Stimulated activated CD8-positive, alpha-beta memory T cell treated with anti-CD3 and anti-CD28 coated beads, Interleukin-2, amount 100 ng/mL, for 48 hours (primary cell): ENCODE results near the gene GYPC.
"Not testable (repeated sequence)": the region's sequence is repeated elsewhere in the genome, so short reads cannot be mapped to it uniquely, and the experiment has no call there.

Experiments
- DNase-seq, 2 donors: peaks; one replicate each; pipeline ENCODE4 v3.0.0-alpha.2; 2020; ENCODE audit warnings: low read depth in 2 of 2

The GYPC gene

DNA sequence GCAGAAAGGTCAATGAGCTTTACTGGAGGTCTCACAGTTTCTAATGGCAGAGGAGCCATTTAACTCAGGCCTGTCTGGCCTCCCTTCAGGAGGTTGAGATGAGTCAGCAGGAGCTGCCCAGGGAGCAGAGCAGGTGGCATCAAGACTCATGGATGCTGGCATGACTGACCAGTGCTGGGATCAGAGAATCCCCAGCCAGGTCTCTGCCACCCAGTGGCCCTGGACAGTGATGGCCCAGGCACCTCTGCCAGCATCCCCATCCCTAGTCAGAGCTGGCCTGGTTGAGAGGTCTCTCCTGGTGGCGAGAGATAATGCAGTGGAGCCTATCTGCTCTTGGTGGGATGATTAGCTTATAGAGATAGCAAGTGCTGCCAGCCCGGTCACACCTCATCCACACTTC, 43.1 kb downstream of the GYPC start:
- DNase-seq, result no peak

DNA sequence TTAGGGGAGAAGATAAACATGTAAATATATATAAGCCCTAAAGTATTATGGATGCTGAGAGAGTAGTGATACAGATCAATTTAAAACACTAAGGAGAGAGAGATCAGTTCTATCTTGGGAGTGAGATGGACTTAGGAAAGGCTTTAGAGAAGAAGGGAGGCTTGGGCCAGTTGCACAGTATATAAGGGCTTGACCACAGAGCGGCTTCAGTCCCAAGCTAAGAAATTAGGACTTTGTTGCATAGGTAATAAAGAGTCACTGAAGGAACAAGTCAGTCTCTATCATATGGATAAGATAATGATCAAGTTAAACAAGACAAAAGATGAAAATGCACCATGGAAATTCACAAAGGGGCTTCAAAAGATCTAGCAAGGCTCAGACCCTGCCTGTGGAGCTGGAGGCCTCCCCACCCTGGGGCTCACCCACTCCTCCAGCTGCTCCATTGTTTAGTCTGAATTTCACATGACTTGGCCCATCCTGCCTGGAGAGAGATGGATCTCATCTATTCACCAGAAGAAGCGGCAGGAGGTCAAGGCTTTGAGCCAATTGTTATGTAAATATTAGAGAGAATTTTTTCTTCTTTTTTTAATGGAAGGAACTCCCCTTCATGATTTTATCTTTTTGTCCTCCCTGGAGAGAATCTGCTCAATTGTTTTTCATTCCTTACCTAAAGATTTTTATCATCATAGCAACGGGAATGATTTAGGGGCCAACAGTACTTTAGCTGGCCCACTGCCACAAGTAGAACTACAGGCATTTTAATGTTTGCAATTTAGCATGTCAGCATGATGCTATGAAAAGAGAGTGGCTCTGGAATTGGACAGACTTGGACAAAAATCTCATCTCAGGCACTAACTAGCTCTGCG, 44.0 kb downstream of the GYPC start:
- DNase-seq, result no peak

DNA sequence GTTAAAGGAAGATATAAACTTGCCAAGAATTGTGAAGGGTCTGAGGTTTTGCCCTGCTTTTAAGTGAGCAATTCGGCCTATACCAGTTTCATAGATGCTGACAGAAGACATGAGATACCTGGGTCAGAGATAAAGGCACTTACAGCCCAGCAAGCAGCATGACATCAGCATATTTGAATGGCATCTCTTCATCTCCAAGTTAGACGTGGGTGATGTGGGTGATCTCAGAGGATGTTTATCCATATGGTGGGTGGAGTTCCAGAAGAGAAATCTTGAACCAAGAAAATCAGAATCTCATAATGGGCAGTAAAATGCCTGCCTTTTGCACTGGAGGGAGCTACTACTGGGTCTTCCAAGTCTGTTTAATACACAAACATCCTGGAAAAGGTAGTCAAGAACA, 44.7 kb downstream of the GYPC start:
- DNase-seq, result no peak

DNA sequence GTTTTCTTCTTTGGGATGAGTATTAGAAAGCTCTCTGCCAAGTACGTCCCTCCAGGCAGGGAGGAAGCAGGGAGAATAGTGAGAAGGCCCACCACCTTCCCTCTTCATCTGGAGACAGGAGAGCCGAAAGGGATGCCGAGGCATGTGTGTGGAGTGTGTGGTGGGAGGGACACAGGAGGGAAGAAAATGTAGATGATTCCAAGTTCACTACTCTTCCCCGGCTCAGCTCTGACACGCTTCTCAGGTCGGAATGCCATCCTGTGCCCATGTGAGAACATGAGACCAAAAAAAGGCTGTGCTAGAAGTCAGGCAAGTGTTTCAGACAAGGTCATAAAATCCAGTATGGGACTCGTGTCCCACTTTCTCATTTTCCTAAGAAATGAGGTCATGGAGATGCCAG, 47.4 kb downstream of the GYPC start:
- DNase-seq, result no peak

DNA sequence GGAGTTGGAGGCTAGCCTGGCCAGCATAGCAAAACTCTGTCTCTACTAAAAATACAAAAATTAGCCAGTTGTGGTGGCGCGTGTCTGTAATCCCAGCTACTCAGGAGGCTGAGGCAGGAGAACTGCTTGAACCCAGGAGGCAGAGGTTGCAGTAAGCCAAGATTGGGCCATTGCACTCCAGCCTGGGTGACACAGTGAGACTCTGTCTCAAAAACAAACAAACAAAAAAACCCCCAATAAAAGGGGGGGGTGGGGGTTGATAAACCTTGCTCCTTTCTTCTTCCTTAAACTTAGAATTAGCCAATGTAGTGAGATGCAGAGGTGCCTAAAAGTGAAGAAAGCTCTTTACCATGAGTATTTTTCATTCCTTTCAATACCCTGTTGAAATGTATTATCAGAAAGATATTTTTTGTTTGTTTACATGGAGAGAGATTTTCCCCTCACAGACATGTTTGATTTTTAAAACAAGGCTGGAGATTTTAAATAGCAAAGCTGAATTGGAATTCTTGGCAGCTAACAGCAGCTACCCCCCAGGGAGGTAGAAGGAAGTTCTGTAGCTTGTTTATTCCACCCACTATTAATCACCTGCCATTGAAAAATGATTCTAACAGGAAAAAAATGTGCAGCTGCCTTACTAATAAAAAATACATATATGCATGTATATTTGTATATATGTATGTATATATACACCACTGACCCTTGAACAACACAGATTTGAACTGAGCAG, 48.6 kb downstream of the GYPC start:
- no peak for DNase-seq

DNA sequence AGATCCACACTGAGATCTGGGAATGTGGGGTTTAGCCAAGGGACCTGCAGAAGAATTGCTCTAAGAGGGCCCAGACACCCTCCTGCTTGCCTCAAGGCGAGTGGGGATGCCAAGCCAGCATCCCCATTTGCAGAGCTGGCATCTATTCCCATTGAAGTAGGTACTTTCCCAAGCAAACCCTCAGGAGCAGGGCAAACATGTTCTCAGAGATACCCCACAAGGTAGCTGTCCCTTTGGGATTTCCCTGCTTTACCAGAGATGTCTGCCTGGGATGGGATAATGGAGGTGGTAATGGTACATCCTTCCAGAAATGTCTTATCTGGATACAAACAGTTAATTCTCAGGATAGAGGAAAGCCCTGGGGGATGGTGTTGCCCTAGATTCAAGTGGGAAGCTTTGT, 51.2 kb downstream of the GYPC start:
- no peak for DNase-seq

DNA sequence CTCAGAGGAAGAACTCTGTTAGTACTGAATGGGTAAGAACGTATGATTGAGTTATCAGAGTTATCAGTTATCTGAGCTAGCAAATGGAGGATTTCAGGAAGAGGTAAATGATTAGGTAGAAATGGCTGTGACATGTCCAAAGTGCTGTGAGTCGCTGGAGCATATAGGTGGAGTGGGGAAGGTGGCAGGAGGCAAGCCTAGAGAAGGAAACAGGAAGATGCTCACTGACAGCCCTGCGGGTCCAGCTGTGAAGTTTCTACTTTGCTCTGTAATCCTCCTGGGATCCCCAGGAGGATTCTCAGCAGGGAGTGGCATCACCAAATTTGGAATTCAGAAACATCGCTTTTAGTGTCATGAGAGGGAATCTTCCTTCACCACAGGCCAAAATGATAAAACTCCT, 52.0 kb downstream of the GYPC start:
- DNase-seq, result no peak

DNA sequence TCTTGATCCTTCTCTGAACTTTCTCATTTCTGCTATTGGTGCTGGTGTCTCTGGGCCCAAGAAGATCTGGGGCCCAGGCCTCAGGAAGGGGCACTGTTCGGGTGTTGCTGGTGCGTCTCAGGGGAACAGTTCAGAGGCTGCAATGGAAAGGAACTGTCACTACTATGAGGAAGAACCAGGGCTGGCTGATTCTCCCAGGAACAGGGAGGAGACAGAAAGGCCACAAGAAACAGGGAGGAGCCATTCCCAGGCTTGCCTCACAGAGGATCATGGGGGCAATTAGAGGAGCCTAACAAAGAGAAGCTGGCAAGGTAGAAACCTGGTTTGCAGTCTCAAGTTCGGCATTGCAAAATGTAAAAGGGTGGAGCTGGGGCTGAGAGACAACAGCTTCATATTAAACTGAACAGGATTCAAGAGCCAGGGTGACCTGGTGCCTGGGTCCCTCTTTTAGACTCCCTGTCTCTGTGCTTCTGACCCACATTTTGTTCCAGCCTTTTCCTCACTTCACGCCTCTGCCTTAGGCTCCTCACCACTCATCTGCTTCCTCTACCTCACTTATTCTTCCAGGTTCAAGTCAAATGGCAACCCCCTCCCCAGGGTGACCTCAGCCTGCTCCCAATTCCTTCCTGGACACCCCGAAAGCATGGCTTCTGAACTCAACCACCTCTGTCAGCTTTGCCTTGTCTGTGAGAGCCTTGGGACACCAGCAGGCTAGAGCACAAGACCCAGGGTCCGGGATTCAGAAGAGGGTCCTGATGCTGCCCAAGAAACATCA, 58.4 kb downstream of the GYPC start:
- no peak for DNase-seq

DNA sequence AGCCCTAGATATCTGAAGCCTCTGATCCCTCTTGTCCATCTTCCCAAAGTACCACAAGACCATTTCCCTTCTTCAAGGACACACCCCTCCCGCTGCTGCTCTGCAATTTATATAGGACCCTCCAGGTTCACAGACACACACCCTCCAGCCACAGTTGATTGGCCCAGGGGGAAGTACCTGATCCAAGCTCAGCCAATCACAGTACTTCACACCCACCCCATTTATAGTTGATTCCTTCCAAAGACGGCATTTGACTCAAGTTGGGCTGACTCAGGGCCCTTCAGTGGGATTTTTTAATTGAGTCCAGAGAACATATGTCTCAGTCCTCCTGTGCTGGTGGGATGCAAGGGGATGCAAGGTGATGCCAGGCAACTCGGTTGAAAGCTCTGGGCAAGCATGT, 59.2 kb downstream of the GYPC start:
- no peak for DNase-seq

DNA sequence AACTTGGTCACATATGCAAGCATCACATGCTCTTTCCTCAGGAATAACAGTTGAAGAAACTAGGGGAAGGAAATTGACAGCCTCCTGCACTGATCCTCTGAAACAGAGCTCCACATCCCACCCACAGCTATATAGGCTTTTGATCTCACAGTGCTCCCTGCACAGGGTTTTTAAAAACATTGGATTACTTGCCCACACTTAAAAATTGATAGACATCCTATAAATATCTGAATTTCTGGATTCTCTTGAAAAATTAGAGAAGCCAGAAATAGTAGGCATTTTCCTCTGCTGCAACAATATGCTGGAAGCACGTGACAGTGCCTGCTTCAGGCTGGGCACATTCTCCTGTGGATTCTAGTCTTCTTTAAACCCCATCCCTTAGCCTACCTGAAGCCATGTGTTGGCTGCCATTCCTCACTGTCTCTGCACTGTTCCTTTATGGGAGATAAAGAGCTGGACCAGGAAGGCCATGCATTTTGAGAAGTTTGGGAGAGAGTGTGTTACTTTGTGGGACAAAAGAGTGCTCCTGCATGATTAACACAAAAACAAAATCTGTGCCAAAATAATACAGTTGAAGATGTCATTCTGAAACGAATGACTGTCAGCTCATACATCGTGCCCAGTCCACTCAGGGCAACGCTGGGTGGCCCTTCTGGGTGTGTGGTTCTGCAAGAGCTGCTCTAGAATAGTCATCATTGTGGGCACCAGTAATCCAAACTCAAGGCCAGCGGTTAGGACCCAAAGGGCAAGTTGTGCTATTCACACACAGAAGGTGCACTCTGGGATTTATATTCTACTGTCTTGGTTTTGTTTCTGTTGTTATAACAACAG, 59.8 kb downstream of the GYPC start:
- DNase-seq, result no peak

DNA sequence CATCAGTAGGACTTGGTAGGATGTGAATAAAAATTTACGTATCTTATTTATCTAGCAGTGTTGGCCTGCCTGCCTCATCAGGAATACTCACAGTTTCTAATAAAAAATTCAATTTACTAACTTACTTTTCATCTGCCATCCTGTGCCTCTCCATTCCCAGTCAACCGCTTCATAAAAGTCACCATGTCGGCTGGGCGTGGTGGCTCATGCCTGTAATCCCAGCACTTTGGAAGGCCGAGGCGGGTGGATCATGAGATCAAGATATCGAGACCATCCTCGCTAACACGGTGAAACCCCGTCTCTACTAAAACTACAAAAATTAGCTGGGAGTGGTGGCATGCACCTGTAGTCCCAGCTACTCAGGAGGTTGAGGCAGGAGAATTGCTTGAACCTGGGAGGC, 61.3 kb downstream of the GYPC start:
- not testable (repeated sequence) for DNase-seq

DNA sequence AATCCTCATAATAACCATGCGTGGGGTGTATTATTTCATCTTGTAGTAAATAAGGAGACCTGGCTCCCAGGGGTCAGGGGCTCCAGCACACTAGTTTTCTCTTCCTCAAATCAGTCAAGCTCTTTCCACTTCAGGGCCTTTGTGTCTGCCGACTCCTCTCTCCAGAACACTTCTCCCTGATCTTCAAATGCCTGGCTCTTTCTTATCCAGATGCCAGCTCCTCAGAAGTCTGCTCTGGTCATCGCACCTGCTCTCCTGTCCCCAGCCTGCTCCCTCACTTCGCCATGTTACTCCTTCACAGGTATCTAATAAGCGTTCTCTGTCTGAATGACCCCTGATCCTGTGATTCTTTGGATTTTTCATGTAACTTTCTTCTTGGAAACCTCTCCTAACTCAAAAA, 62.0 kb downstream of the GYPC start:
- no peak for DNase-seq

DNA sequence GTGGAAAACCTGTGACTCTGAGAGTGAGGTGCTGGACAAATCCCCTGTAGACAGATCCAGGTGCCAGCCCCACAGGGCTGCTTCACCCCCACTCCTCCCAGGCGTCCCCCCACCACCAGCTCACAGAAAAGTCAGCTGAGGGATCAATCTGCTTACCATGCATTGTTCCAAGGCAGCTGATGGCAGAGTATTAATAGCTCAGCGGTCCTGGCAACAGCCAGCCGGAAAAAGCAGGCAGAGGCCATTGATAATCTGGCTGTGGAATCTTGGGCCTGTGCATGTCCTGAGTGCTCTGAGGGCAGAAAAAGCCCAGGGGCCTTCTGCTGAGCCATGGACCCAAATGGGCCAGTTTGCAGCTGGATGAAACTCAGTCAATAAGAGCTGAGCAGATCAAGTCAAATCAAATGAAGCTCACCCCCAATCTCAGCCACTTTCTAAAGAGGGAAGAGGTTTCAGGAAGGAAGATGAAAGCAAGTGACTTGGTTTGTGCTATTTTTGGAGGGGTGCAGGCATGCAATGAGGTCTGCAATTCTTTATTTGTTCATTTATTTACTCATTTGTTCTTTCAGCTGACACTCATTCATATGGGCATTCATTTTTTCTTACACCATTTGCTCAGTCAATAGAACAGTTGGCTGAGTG, 63.4 kb downstream of the GYPC start:
- DNase-seq, result no peak

DNA sequence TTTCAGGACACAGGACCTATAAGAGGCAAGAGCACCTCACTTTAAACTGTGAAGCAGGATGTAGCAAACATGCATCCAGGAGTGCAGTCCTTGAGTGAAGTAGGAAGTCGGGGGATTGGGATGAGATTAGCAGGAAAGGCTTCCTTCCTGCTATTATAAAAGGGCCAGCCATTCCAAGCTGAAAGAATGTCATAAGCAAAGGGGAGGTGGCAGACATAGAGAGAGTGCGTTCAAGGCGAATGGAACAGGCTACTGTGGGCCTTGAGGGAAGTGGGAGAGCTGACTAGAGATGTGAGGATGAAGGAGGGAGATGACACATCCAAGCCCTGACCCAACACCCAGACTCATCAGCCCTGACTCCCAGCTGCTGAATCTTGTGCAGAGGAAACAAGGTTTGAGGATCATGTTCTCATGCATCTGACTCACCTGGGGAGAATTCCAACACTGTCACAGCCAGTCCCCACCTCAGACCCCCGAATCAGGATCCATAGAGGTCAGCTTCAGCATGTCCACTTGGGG, 63.9 kb downstream of the GYPC start:
- DNase-seq, result no peak

DNA sequence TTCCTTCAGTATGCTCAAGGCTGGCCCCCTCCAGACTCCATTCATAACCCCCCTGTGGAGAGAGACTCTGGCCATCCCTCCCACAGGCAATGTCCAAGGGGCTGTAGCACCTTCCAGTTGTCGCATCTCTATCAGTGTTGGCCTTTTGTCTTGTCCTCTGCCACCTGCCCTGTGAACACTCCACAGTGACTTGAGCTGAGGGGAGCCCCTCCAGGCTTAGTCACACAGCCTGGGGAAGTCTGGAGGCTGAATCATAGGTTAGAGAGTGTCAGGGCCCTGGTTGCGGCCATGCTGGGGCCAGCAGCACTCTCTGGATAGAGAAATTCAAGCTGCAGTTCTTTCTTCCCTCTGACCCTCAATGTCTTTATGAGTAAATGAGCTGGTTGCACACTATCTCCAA, 64.7 kb downstream of the GYPC start:
- DNase-seq, result no peak

DNA sequence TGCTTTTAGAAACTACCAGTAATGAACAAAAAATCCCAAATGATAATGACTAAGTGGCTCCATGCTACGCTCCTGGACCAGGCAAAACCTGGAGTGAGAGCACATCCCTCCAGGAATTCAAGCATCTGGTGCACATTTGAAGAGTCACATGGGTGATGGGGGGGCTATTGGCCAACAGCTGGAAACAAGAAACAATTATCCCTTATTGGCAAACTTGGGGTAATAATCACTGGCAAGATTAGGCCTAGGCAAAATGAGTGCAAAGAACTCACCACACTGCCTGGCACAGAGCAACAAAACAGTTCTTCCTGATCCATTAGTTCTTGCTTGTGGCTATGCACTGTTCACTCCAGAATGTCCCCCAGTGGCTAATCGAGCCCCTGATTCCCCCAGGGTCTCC, 66.1 kb downstream of the GYPC start:
- no peak for DNase-seq

DNA sequence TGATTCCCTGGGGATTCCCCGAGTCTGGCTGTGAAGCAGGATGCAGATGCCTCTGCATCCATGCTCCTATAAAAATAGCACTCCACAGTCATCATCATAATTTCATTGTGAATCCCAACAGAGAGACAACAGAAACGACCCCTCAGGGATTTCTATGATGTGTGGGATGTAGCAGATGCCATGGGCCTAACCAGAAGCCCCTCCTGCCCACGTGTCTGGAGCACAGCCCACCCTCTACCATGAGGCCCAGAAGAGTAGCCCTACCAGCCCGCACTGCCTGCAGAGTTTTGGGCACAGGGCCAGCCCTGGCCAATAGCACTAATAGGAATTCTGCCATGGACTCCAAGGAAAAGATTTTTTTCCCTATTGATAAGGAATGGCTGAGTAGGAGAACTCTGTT, 66.6 kb downstream of the GYPC start:
- no peak for DNase-seq

DNA sequence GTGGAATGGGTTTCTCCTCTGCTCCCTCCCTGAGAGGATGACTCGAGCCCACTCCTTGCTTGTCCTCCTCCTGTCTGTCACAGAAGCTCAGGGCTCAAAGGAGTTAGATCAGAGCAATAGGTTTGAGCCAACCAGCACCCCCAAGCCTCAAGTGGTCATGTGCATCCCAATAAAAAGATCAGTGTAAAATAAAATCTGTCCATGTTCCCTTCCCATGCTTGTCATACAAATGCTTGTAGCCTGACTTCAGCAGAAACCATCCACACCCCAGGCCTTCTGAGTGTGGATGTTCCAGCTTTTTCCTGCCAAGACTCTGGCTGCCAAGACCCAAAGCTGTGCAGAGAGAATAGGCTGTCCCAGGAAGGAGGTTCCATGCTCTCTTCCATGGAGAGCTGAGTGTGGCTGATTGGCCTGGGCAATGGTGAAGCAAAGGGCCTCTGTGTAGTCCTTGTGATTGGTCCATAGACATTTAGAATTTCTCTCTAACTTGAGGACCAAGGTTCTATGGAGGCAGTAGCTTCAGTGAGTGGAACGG, 67.4 kb downstream of the GYPC start:
- no peak for DNase-seq

DNA sequence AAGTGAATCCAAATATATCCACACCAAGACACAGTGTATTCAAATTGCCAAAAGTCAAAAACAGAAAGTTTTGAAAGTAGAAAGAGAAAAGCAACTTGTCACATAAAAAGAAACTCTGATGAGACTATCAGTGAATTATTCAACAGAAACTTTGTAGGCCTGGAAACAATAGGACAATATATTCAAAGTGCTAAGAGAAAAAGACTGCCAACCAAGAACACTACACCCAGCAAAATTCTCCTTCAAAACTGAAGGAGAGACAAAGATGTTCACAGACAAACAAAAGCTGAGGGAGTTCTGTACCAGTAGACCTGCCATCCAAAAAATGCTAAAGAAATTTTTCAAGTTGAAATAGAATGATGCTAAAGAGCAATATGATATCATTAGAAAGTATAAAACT, 69.6 kb downstream of the GYPC start:
- DNase-seq, result no peak

DNA sequence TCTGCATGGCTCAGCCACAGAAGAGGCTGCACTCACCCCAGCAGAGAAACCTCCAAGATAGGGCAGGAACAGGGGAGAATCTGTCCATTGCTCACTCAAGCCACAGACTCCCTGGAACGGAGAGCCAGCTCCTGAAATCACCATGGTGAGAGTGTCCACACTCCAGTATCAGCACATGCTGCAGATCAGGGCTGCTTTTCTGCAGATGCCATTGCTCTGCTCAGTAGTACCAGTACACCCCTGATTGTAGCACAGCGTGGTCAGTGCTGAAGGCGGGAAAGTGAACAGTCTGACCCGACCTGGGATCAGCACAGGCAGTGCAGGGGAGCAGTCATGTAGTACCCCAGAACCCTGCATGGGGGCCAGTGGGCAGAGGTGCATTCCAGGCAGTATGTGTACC, 73.9 kb downstream of the GYPC start:
- no peak for DNase-seq

DNA sequence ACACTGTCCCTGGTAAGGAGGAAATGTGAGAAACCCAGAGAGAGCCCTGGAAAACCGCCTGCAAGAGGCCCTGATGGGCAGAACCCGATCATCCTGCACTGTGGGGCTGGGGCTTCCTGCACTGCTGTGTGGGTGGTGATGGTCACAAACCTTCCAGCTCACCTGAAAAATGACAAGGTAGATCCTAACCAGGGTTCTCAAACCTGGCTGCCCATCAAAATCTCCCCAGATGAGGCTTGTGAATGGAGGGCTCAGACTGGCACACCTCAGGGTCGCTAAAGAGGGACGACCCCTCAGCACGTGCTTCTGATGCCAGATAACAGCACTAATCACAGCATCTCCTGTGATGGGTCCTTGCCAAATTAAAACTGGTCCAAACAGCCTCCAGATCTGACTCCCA, 74.7 kb downstream of the GYPC start:
- no peak for DNase-seq
